Neuron (in vitro differentiated cells): ENCODE data around the gene VWA8.

ENCODE experiments used
- H2AFZ ChIP-seq: one replicate; pipeline ENCODE4 v1.6.1; 2013; ENCODE audit warnings: low read depth, mild to moderate bottlenecking, inconsistent platforms, low read length, moderate library complexity
- H3K27me3 ChIP-seq: one replicate; pipeline ENCODE4 v1.6.1; 2013; ENCODE audit warnings: low read length; ENCODE audit not compliant: insufficient read depth
- H3K36me3 ChIP-seq: one replicate; pipeline ENCODE4 v1.6.1; 2013; ENCODE audit warnings: low read length; ENCODE audit not compliant: insufficient read depth
- H3K4me1 ChIP-seq: one replicate; pipeline ENCODE4 v1.6.1; 2013; ENCODE audit warnings: low read length; ENCODE audit not compliant: insufficient read depth
- H3K4me3 ChIP-seq: 2 replicates; pipeline ENCODE4 v1.5.1; 2013; ENCODE audit warnings: mild to moderate bottlenecking, low read length, moderate library complexity
- H3K9me3 ChIP-seq: one replicate; pipeline ENCODE4 v1.6.1; 2013; ENCODE audit warnings: low read length

The VWA8 gene

GRCh38 chr13:41709511-41709910 lies 251.4 kb downstream of the VWA8 start:
- Histone ChIP-seq H2AFZ (no peak overlapping the region), H3K27me3 (no peaks in the 10 kb centered on the region), H3K9me3 (no peaks in the 10 kb centered on the region), H3K4me3 (no peak overlapping the region), H3K36me3 (no peaks in the 10 kb centered on the region), H3K4me1 (peaks cover 12% of the 10 kb centered on the region)

GRCh38 chr13:41708713-41709112 lies 252.2 kb downstream of the VWA8 start:
- Histone ChIP-seq H3K4me3 (no peak overlapping the region), H3K4me1 (peaks cover 12% of the 10 kb centered on the region), H2AFZ (no peak overlapping the region), H3K9me3 (no peaks in the 10 kb centered on the region), H3K27me3 (no peaks in the 10 kb centered on the region), H3K36me3 (no peaks in the 10 kb centered on the region)

GRCh38 chr13:41707194-41707821 lies 253.6 kb downstream of the VWA8 start:
- Histone ChIP-seq H3K9me3 (no peaks in the 10 kb centered on the region), H3K27me3 (no peaks in the 10 kb centered on the region), H3K4me1 (peaks cover 12% of the 10 kb centered on the region), H3K4me3 (no peak overlapping the region), H2AFZ (no peak overlapping the region), H3K36me3 (no peaks in the 10 kb centered on the region)

GRCh38 chr13:41706152-41706551 lies 254.8 kb downstream of the VWA8 start:
- Histone ChIP-seq H3K4me1 (peaks cover 10% of the 10 kb centered on the region), H3K4me3 (no peak overlapping the region), H3K27me3 (no peaks in the 10 kb centered on the region), H3K36me3 (no peaks in the 10 kb centered on the region), H2AFZ (no peak overlapping the region), H3K9me3 (no peaks in the 10 kb centered on the region)

GRCh38 chr13:41702540-41702939 lies 258.4 kb downstream of the VWA8 start:
- no peaks in the 10 kb centered on the region for H3K9me3 ChIP-seq
- no peak overlapping the region for H3K4me3 ChIP-seq
- H3K36me3 ChIP-seq = peaks cover 3% of the 10 kb centered on the region
- no peaks in the 10 kb centered on the region for H3K27me3 ChIP-seq
- H3K4me1 ChIP-seq = peaks cover 4% of the 10 kb centered on the region
- no peak overlapping the region for H2AFZ ChIP-seq

- peaks cover 3% of the 10 kb centered on the region for H3K36me3 ChIP-seq
- no peaks in the 10 kb centered on the region for H3K9me3 ChIP-seq
- H3K4me1 ChIP-seq = peaks cover 5% of the 10 kb centered on the region
- H3K27me3 ChIP-seq = no peaks in the 10 kb centered on the region
- no peak overlapping the region for H2AFZ ChIP-seq
- H3K4me3 ChIP-seq = no peak overlapping the region
These were observed 259.2 kb downstream of the VWA8 start for GRCh38 chr13:41701676-41702075.

- peaks cover 3% of the 10 kb centered on the region for H3K36me3 ChIP-seq
- no peak overlapping the region for H3K4me3 ChIP-seq
- no peak overlapping the region for H2AFZ ChIP-seq
- H3K4me1 ChIP-seq = peaks cover 12% of the 10 kb centered on the region
- H3K27me3 ChIP-seq = no peaks in the 10 kb centered on the region
- no peaks in the 10 kb centered on the region for H3K9me3 ChIP-seq
These were observed 260.1 kb downstream of the VWA8 start for GRCh38 chr13:41700790-41701310.

- Histone ChIP-seq H3K4me1 (peaks cover 8% of the 10 kb centered on the region), H2AFZ (no peak overlapping the region), H3K36me3 (peaks cover 3% of the 10 kb centered on the region), H3K4me3 (no peak overlapping the region), H3K27me3 (no peaks in the 10 kb centered on the region), H3K9me3 (no peaks in the 10 kb centered on the region)
These were observed 261.1 kb downstream of the VWA8 start for GRCh38 chr13:41699759-41700158.

GRCh38 chr13:41697578-41697977 lies 263.3 kb downstream of the VWA8 start:
- Histone ChIP-seq H3K4me3 (no peak overlapping the region), H3K36me3 (peaks cover 3% of the 10 kb centered on the region), H3K9me3 (no peaks in the 10 kb centered on the region), H3K27me3 (no peaks in the 10 kb centered on the region), H3K4me1 (peaks cover 8% of the 10 kb centered on the region), H2AFZ (no peak overlapping the region)

GRCh38 chr13:41696163-41697003 lies 264.5 kb downstream of the VWA8 start:
- peaks cover 3% of the 10 kb centered on the region for H3K36me3 ChIP-seq
- no peak overlapping the region for H2AFZ ChIP-seq
- no peaks in the 10 kb centered on the region for H3K9me3 ChIP-seq
- peaks cover 8% of the 10 kb centered on the region for H3K4me1 ChIP-seq
- no peaks in the 10 kb centered on the region for H3K27me3 ChIP-seq
- H3K4me3 ChIP-seq = no peak overlapping the region

GRCh38 chr13:41694545-41695301 lies 266.2 kb downstream of the VWA8 start:
- no peaks in the 10 kb centered on the region for H3K9me3 ChIP-seq
- no peaks in the 10 kb centered on the region for H3K27me3 ChIP-seq
- no peak overlapping the region for H3K4me3 ChIP-seq
- no peak overlapping the region for H2AFZ ChIP-seq
- H3K36me3 ChIP-seq = peaks cover 14% of the 10 kb centered on the region
- H3K4me1 ChIP-seq = peaks cover 8% of the 10 kb centered on the region

- no peak overlapping the region for H3K4me3 ChIP-seq
- no peak overlapping the region for H2AFZ ChIP-seq
- H3K36me3 ChIP-seq = peaks cover 11% of the 10 kb centered on the region
- H3K9me3 ChIP-seq = no peaks in the 10 kb centered on the region
- no peaks in the 10 kb centered on the region for H3K27me3 ChIP-seq
- peaks cover 8% of the 10 kb centered on the region for H3K4me1 ChIP-seq
These were observed 267.5 kb downstream of the VWA8 start for GRCh38 chr13:41693434-41693833.

- Histone ChIP-seq H3K36me3 (peaks cover 11% of the 10 kb centered on the region), H3K27me3 (no peaks in the 10 kb centered on the region), H2AFZ (no peak overlapping the region), H3K9me3 (no peaks in the 10 kb centered on the region), H3K4me3 (no peak overlapping the region), H3K4me1 (peaks cover 3% of the 10 kb centered on the region)
These were observed 269.6 kb downstream of the VWA8 start for GRCh38 chr13:41691274-41691673.
